OCI-LY1 (cell line): ENCODE data around the gene MON2.

Experiments used
- H2AFZ ChIP-seq: fragments of 200-600 bp; sonication (generic), shearing (Covaris generic); 2 replicates; pipeline ENCODE4 v1.6.0; 2014; ENCODE audit warnings: antibody characterized with exemption, mild to moderate bottlenecking, low read length
- H3F3A ChIP-seq: fragments of 200-600 bp; sonication (generic), shearing (Covaris generic); 2 replicates; pipeline ENCODE4 v1.6.0; 2014; ENCODE audit warnings: mild to moderate bottlenecking, antibody characterized with exemption, low read length, moderate library complexity; ENCODE audit not compliant: insufficient read depth
- H3K27ac ChIP-seq: fragments of 200-600 bp; sonication (generic); 2 replicates; pipeline ENCODE4 v1.5.1; 2014; ENCODE audit warnings: low read length, mixed run types, mild to moderate bottlenecking, low read depth; ENCODE audit not compliant: poor library complexity, severe bottlenecking
- H3K27me3 ChIP-seq: fragments of 200-600 bp; sonication (generic); 2 replicates; pipeline ENCODE4 v1.6.0; 2014; ENCODE audit warnings: antibody characterized with exemption, mild to moderate bottlenecking, low read length, moderate library complexity; ENCODE audit not compliant: insufficient read depth
- H3K36me3 ChIP-seq: fragments of 200-600 bp; sonication (generic); 2 replicates; pipeline ENCODE4 v1.6.1; 2014; ENCODE audit warnings: mild to moderate bottlenecking, antibody characterized with exemption, low read length, moderate library complexity, mixed read lengths; ENCODE audit not compliant: insufficient read depth
- H3K4me1 ChIP-seq: fragments of 200-600 bp; sonication (generic); 2 replicates; pipeline ENCODE4 v1.5.1; 2014; ENCODE audit warnings: mild to moderate bottlenecking, low read length, moderate library complexity; ENCODE audit not compliant: insufficient read depth, severe bottlenecking
- H3K4me2 ChIP-seq: fragments of 200-600 bp; sonication (generic), shearing (Covaris generic); 2 replicates; pipeline ENCODE4 v1.6.1; 2014; ENCODE audit warnings: low read length
- H3K4me3 ChIP-seq: fragments of 200-600 bp; sonication (generic); 2 replicates; pipeline ENCODE4 v1.5.1; 2014; ENCODE audit warnings: low read length, low read depth, mild to moderate bottlenecking, mixed read lengths; ENCODE audit not compliant: poor library complexity, severe bottlenecking
- H3K79me2 ChIP-seq: fragments of 200-600 bp; shearing (Covaris generic); 2 replicates; pipeline ENCODE4 v1.6.1; 2016; ENCODE audit warnings: mixed run types, low read length, mixed read lengths; ENCODE audit not compliant: insufficient read depth
- H3K9ac ChIP-seq: fragments of 200-600 bp; sonication (generic), shearing (Covaris generic); 2 replicates; pipeline ENCODE4 v1.6.1; 2014; ENCODE audit warnings: mild to moderate bottlenecking, low read length, mixed read lengths
- H3K9me2 ChIP-seq: fragments of 200-600 bp; sonication (generic), shearing (Covaris generic); 2 replicates; pipeline ENCODE4 v1.6.1; 2014; ENCODE audit warnings: low read depth, mild to moderate bottlenecking, low read length, mixed read lengths
- H3K9me3 ChIP-seq: fragments of 200-600 bp; shearing (Covaris generic); 2 replicates; pipeline ENCODE4 v1.6.1; 2014; ENCODE audit warnings: low read length, mixed read lengths
- H4K20me1 ChIP-seq: fragments of 200-600 bp; sonication (generic), shearing (Covaris generic); 2 replicates; pipeline ENCODE4 v1.6.0; 2016; ENCODE audit warnings: mild to moderate bottlenecking, low read length; ENCODE audit not compliant: insufficient read depth
- EZH2 ChIP-seq: fragments of 200-600 bp; sonication (generic), shearing (Covaris generic); IDR thresholded peaks from 2 replicates; pipeline ENCODE4 v1.8.0; 2017; ENCODE audit warnings: borderline replicate concordance, mixed run types, mild to moderate bottlenecking, antibody characterized with exemption, low read length, moderate library complexity, mixed read lengths
- TF ChIP-seq, protein P1 (sequence below): fragments of 200-600 bp; sonication (generic), shearing (Covaris generic); IDR thresholded peaks from 2 replicates; pipeline ENCODE4 v1.5.1; 2017; ENCODE audit warnings: mild to moderate bottlenecking, antibody characterized with exemption, low read length, moderate library complexity, mixed read lengths

MON2 gene

DNA sequence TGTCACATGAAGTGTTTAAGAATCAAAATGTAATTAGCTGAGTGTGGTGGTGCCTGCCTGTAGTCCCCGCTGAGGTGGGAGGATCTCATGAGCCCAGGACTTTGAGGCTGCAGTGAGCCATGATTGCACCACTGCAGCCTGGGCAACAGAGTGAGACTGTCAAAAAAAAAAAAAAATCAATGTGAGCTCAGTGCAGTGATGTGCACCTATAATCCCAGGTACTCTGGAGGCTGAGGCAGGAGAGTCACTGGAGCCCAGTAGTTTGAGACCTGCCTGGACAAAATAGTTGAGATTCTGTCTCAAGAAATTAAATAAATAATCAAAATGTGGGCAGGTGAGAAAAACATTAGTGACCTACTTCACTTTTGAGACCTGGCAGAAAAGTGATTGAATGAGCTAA, 140.0 kb downstream of the MON2 start:
- H3K4me1 ChIP-seq: peaks cover 24% of the 10 kb centered on the region
- H2AFZ ChIP-seq: no peak overlapping the region
- H3K4me3 ChIP-seq: no peak overlapping the region

DNA sequence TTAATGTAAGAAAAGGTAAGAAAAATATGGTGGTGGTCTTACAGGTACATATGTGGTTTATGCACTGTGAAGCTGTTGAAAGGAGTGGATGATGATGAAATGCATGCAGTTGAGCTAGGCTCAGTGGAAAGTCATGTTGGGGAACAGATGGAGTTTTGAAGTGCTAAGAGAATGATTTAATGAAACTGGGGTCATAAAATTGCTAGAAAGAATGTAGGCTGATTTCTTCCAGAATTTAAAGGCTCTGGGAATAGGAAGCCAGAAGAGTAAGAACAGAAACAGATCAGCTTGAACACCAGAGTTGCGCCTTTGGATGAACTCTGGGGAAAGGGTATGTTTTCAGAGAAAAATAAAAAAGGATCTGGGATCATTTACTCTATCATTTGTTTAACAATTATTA, 146.5 kb downstream of the MON2 start:
- Histone ChIP-seq H3K79me2 (no peaks in the 10 kb centered on the region), H3K36me3 (no peaks in the 10 kb centered on the region), H3K4me3 (no peak overlapping the region), H3K4me1 (no peaks in the 10 kb centered on the region), H4K20me1 (no peaks in the 10 kb centered on the region), H3F3A (no peaks in the 10 kb centered on the region), H3K27ac (no peak overlapping the region), H3K27me3 (no peaks in the 10 kb centered on the region), H2AFZ (no peak overlapping the region), H3K9me3 (no peaks in the 10 kb centered on the region), H3K9me2 (peaks cover 2% of the 10 kb centered on the region; the same call in 1 of the 2 replicates), H3K9ac (no peak overlapping the region), H3K4me2 (no peak overlapping the region)
- TF ChIP-seq EZH2: no peak
- TF ChIP-seq, protein P1, sequence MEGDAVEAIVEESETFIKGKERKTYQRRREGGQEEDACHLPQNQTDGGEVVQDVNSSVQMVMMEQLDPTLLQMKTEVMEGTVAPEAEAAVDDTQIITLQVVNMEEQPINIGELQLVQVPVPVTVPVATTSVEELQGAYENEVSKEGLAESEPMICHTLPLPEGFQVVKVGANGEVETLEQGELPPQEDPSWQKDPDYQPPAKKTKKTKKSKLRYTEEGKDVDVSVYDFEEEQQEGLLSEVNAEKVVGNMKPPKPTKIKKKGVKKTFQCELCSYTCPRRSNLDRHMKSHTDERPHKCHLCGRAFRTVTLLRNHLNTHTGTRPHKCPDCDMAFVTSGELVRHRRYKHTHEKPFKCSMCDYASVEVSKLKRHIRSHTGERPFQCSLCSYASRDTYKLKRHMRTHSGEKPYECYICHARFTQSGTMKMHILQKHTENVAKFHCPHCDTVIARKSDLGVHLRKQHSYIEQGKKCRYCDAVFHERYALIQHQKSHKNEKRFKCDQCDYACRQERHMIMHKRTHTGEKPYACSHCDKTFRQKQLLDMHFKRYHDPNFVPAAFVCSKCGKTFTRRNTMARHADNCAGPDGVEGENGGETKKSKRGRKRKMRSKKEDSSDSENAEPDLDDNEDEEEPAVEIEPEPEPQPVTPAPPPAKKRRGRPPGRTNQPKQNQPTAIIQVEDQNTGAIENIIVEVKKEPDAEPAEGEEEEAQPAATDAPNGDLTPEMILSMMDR: no peak

More for the DNA sequence above, 140.0 kb downstream of the MON2 start:
- Histone ChIP-seq H3K36me3 (peaks cover 6% of the 10 kb centered on the region; the same call in 1 of the 2 replicates), H3K27me3 (no peaks in the 10 kb centered on the region), H3K9ac (no peak overlapping the region), H4K20me1 (no peaks in the 10 kb centered on the region), H3K79me2 (peaks cover 17% of the 10 kb centered on the region), H3K27ac (no peak overlapping the region), H3K9me2 (peaks cover 2% of the 10 kb centered on the region; the same call in 1 of the 2 replicates), H3K4me2 (no peak overlapping the region), H3K9me3 (no peaks in the 10 kb centered on the region), H3F3A (no peaks in the 10 kb centered on the region)
- TF ChIP-seq, protein P1: no peak
- TF ChIP-seq EZH2: no peak

DNA sequence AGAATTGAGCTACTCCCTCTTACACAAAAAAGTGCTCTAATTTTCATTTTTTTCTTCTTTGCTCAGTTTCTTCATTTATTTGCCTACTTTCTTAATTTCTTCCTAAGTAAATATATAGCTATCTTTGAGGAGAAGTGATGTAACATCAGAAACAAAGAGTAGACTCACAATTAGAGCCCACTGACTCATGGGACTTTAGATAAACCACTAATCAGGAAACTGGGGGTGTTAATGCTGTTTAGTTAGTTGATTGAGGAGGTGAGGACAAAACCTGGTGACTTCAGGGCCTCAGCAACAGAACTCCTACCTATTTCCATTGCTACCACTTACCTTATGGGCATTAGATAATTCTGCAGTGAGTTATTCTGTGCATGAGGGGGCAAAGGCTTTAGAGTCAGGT, 151.7 kb downstream of the MON2 start:
- Histone ChIP-seq H3K4me1 (no peaks in the 10 kb centered on the region), H3K9me3 (no peaks in the 10 kb centered on the region), H3K27me3 (no peaks in the 10 kb centered on the region), H3K27ac (no peak overlapping the region), H3K36me3 (no peaks in the 10 kb centered on the region), H3K4me3 (no peak overlapping the region), H3K79me2 (no peaks in the 10 kb centered on the region), H3F3A (no peaks in the 10 kb centered on the region), H3K9ac (no peak overlapping the region), H3K9me2 (no peaks in the 10 kb centered on the region), H4K20me1 (no peaks in the 10 kb centered on the region), H2AFZ (no peak overlapping the region), H3K4me2 (no peak overlapping the region)
- TF ChIP-seq EZH2: no peak
- TF ChIP-seq, protein P1: no peak
